ENCODE measurements around the gene CAMKK1.

DNA sequence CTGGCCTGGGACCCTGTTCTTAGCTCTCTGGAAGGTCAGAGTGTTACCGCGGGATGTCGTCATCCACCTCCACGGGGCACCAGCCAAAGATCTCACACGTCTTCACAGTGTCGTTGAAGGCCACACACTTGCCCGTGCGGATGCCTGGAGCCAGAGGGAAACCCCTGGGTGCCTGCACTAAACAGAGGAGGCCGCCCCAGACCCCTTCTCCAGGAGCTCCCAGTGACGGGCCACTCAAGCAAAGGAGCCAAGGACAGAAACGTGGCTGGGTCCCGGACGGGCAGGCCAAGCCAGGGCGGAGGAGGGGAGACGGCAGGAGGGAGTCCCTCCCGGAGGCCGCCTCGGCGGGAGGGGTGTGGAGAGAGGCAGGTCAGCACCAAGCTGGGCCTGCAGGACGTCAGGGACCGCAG is 11.0 kb upstream of the CAMKK1 start:
- TF ChIP-seq EP300 (IDR thresholded peaks at IDR 0.05): no peak
- TF ChIP-seq, protein P1, sequence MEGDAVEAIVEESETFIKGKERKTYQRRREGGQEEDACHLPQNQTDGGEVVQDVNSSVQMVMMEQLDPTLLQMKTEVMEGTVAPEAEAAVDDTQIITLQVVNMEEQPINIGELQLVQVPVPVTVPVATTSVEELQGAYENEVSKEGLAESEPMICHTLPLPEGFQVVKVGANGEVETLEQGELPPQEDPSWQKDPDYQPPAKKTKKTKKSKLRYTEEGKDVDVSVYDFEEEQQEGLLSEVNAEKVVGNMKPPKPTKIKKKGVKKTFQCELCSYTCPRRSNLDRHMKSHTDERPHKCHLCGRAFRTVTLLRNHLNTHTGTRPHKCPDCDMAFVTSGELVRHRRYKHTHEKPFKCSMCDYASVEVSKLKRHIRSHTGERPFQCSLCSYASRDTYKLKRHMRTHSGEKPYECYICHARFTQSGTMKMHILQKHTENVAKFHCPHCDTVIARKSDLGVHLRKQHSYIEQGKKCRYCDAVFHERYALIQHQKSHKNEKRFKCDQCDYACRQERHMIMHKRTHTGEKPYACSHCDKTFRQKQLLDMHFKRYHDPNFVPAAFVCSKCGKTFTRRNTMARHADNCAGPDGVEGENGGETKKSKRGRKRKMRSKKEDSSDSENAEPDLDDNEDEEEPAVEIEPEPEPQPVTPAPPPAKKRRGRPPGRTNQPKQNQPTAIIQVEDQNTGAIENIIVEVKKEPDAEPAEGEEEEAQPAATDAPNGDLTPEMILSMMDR (IDR thresholded peaks at IDR 0.05): no peak
- TF ChIP-seq POLR2A (IDR thresholded peaks at IDR 0.05): no peak

All from ovary (tissue), 3 donors.